ENCODE data around the gene GBP5.

GBP5 gene

DNA sequence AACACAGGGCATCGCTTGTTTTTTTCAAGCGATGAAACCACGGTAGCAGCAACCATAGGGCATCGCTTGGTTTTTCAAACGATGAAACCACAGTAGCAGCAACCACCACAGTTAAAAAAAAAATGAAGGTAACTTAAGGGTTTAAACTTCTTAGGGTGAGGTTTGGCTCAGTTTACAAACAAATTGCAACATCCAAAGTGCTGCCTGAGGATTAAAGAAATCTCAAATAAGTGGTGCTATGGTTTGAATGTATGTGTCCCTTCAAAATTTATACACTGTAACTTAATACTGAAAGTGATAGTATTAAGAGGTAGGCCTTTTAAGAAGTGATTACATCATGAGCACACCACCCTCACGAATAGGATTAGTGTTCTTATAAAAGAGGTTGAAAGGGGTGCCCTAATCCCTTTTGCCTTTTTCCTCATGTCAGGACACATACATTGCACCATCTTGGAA, 6.4 kb upstream of the GBP5 start:
- TF ChIP-seq, protein P1, sequence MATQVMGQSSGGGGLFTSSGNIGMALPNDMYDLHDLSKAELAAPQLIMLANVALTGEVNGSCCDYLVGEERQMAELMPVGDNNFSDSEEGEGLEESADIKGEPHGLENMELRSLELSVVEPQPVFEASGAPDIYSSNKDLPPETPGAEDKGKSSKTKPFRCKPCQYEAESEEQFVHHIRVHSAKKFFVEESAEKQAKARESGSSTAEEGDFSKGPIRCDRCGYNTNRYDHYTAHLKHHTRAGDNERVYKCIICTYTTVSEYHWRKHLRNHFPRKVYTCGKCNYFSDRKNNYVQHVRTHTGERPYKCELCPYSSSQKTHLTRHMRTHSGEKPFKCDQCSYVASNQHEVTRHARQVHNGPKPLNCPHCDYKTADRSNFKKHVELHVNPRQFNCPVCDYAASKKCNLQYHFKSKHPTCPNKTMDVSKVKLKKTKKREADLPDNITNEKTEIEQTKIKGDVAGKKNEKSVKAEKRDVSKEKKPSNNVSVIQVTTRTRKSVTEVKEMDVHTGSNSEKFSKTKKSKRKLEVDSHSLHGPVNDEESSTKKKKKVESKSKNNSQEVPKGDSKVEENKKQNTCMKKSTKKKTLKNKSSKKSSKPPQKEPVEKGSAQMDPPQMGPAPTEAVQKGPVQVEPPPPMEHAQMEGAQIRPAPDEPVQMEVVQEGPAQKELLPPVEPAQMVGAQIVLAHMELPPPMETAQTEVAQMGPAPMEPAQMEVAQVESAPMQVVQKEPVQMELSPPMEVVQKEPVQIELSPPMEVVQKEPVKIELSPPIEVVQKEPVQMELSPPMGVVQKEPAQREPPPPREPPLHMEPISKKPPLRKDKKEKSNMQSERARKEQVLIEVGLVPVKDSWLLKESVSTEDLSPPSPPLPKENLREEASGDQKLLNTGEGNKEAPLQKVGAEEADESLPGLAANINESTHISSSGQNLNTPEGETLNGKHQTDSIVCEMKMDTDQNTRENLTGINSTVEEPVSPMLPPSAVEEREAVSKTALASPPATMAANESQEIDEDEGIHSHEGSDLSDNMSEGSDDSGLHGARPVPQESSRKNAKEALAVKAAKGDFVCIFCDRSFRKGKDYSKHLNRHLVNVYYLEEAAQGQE (IDR thresholded peaks at IDR 0.05; ENCODE audit: insufficient read depth in 1 of 2, low read depth in 2 of 2, low read length in 2 of 2), result no peak
- TF ChIP-seq FOXP2 (optimal IDR thresholded peaks at IDR 0.05; ENCODE audit: borderline replicate concordance, extremely low read depth, extremely low read length, insufficient read depth), result no peak
- no peak for TF ChIP-seq SIN3A (IDR thresholded peaks at IDR 0.05; ENCODE audit: borderline replicate concordance, insufficient read depth, low read length)
- TF ChIP-seq POLR2AphosphoS5 (IDR thresholded peaks at IDR 0.05; ENCODE audit: low read depth, low read length), result no peak
- TF ChIP-seq TAF1 (IDR thresholded peaks at IDR 0.05; ENCODE audit: borderline replicate concordance, insufficient read depth, low read length), result no peak

DNA sequence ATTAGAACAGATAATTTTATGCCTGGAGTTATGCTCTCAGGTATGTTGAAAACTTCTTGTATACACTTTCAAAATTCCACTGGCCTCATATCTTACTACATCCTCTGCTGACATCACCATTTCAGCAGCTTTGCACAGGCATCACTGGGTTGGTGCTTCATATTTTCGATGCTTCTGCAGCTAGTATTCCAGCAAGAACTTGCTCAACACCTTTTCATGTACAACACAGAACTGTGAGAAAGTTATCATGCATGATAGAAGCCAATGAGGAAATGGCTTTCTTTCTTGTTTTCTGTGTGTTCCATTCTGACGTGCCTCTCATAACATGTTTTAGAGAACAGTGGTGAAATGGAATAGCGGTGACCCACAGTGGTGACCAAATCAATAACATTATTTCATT, 5.1 kb upstream of the GBP5 start:
- TF ChIP-seq SIN3A (IDR thresholded peaks at IDR 0.05; ENCODE audit: borderline replicate concordance, insufficient read depth, low read length) (no peak), TAF1 (IDR thresholded peaks at IDR 0.05; ENCODE audit: borderline replicate concordance, insufficient read depth, low read length) (no peak), POLR2AphosphoS5 (IDR thresholded peaks at IDR 0.05; ENCODE audit: low read depth, low read length) (no peak), FOXP2 (optimal IDR thresholded peaks at IDR 0.05; ENCODE audit: borderline replicate concordance, extremely low read depth, extremely low read length, insufficient read depth) (no peak)
- TF ChIP-seq, protein P1 (IDR thresholded peaks at IDR 0.05; ENCODE audit: insufficient read depth in 1 of 2, low read depth in 2 of 2, low read length in 2 of 2), result no peak

DNA sequence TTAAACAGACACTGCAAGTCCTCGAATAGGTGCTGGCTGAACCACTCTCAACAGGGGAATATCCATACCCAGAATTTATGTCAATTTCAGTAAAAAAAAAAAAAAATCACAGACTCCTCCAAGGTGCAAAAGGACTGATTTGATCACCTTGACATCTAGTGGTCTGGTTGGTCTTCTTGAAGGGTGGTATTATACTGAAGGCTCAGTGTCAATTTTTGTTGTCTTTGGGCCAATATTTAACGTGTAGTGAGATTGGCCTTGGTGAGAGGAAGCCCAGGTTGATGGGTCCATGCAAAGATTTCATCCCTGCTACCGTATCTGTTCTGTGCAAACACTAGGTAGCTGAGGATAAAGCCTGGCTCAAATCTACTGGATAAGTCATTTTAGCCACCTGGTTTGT, 4.0 kb upstream of the GBP5 start:
- TF ChIP-seq POLR2AphosphoS5 (IDR thresholded peaks at IDR 0.05; ENCODE audit: low read depth, low read length), result no peak
- no peak for TF ChIP-seq FOXP2 (optimal IDR thresholded peaks at IDR 0.05; ENCODE audit: borderline replicate concordance, extremely low read depth, extremely low read length, insufficient read depth)
- TF ChIP-seq, protein P1 (IDR thresholded peaks at IDR 0.05; ENCODE audit: insufficient read depth in 1 of 2, low read depth in 2 of 2, low read length in 2 of 2), result no peak
- no peak for TF ChIP-seq TAF1 (IDR thresholded peaks at IDR 0.05; ENCODE audit: borderline replicate concordance, insufficient read depth, low read length)
- TF ChIP-seq SIN3A (IDR thresholded peaks at IDR 0.05; ENCODE audit: borderline replicate concordance, insufficient read depth, low read length), result no peak

DNA sequence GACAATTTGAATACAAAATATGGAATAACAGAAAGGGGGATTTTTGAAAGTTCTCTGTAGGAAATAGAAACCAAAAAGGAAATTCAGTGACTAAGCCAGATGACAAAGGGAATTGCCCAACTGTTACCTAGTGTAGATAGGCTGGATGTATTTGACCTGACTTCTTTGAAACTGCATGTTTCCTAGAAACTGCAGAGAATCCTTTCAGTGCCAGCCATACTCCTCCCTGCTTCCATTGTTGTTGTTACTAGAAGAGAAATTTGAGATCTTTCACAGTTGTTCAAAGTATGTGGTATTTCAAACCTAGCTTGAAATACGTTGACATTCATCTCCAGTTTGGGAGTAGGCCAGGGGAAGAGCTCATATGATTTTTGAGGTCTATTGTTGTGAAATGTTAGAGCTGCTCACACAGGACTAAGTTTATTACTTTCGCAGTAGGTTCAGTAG, 1.8 kb upstream of the GBP5 start:
- TF ChIP-seq FOXP2 (optimal IDR thresholded peaks at IDR 0.05; ENCODE audit: borderline replicate concordance, extremely low read depth, extremely low read length, insufficient read depth), result no peak
- TF ChIP-seq TAF1 (IDR thresholded peaks at IDR 0.05; ENCODE audit: borderline replicate concordance, insufficient read depth, low read length), result no peak
- no peak for TF ChIP-seq POLR2AphosphoS5 (IDR thresholded peaks at IDR 0.05; ENCODE audit: low read depth, low read length)
- TF ChIP-seq SIN3A (IDR thresholded peaks at IDR 0.05; ENCODE audit: borderline replicate concordance, insufficient read depth, low read length), result no peak
- TF ChIP-seq, protein P1 (IDR thresholded peaks at IDR 0.05; ENCODE audit: insufficient read depth in 1 of 2, low read depth in 2 of 2, low read length in 2 of 2), result no peak
